Right lobe of liver (tissue), 4 donors: ENCODE results near the gene TMEM232.

ENCODE experiments used
- CTCF ChIP-seq, 4 donors: fragments of 200-600 bp in 3 of 4; fragments of 450-650 bp in 1 of 4; IDR thresholded peaks; one replicate each; pipeline versions ENCODE4 v1.5.1 to v1.8.0; 2016 to 2022; ENCODE audit warnings: antibody characterized with exemption in 4 of 4, mild to moderate bottlenecking in 2 of 4
- POLR2A ChIP-seq: fragments of 450-650 bp; IDR thresholded peaks from one replicate; pipeline ENCODE4 v1.6.1; 2017; ENCODE audit warnings: antibody characterized with exemption, mild to moderate bottlenecking
- donor health status: DM: no; HTN: no; CAD: no.
- donor health status: DM: no; HTN: no; CAD: no.
- donor health status: DM: no; HTN: yes; CAD: no.

- TF ChIP-seq CTCF (IDR thresholded peaks at IDR 0.05) (no peak), POLR2A (no peak)
Observed at GRCh38 chr5:110631236-110631635, 95.2 kb downstream of the TMEM232 start.
